Renal cortex interstitium (tissue), 11 donors: Measurements from ENCODE around the gene LRATD1. TPM values are rescaled to one million over a fixed set of nuclear protein-coding genes. Genes with fewer than 3 reads are reported as not detected.

Source experiments
- DNase-seq, 11 donors: peaks; one replicate each; pipeline ENCODE4 v3.0.0-alpha.2; 2013; ENCODE audit warnings: low read depth in 9 of 11, low spot score in 4 of 11; ENCODE audit errors: extremely low read depth in 1 of 11
- polyA plus RNA-seq, 3 donors: library from polyadenylated mRNA; unstranded; fragments of 120-200 nt; gene quantifications; one replicate each; pipeline ENCODE4 v1.2.1, GENCODE V29; 2013; ENCODE audit not compliant: insufficient read length in 3 of 3

The LRATD1 gene
- polyA plus RNA-seq, 3 donors: 23.4 to 28.3 (median 23.9) TPM

DNA sequence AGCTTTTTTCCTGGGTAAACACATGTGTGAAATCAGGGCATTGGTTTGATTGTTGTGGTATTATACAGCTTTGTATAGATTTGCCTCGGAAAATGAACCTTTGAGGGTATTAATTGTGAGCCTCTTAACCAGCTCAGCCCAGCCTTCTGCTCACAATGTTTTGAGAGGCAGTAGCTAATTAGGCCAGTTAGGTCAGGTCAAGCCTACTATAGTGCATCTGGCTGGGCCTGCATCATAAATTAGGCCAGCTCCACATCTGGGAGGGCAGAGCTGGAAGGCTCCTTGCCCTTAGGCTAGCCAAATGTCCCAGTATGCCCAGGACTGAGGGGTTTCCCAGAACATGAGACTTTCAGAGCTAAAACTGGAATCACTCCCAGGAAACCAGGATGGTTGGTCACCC lies 43.0 kb downstream of the LRATD1 start:
- no peak for DNase-seq

- no peak for DNase-seq
These were observed 43.9 kb downstream of the LRATD1 start for GRCh38 chr2:14676371-14676770.

GRCh38 chr2:14677039-14677438 lies 44.5 kb downstream of the LRATD1 start:
- DNase-seq: peak in 8 of 11 donors; percentile 2 to 33 (median 22)

DNA sequence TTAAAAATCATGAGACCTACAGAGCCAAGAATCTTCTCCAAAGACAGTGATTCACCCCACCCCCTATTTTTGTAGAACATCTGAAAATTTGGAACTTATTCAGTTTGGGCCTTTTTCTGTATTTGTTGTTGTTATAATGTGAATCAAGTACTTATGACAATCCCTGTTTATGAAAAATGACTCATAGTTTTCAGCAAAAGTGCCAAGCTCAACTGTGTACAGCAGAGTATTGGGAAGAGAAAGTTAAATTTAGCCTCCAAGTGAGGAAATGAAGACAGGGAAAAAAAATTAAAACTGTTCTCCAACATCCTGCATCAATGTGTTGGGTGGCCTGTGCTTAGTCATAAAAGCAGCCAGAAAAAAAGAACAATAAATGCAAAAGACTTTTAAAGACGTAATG lies 46.2 kb downstream of the LRATD1 start:
- no peak for DNase-seq

- no peak for DNase-seq
These were observed 49.1 kb downstream of the LRATD1 start for GRCh38 chr2:14681608-14682007.
